ENCODE data around the gene SLC9A2. TPM values are rescaled to one million over a fixed set of nuclear protein-coding genes. Genes with fewer than 3 reads are reported as not detected.

Gene SLC9A2
- total RNA-seq, 2 experiments from 2014 or later = not detected

DNA sequence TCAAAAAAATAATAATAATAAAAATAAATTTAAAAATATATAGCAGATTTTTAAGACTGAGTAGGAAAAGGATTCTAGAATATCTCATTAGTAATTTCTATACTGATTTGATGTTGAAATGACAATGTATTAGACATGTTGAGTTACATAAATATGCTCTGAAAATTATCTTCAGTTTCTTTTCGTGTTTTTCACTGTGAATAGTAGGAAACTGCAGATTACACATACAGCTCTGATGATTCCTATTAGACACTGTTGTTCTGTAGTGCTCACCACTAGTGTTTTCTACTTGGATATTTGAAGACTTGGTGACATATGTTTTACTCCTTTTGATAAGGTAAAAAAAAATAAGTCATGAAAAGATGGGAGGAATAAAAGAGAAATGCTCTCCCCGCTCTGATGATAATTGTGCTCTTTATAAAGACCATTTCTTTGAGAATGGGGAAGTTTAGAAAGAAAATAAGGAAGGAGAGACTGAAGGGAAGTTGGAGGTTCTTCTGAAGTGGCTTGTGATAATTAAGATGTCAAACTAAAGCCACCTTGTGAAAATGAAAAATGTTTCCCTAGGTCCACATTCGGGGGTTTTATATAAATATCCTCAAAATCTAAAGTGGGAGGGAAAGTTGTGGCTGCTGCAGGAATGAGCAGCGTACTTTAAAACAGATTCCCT, 52.9 kb downstream of the SLC9A2 start:
- CTCF ChIA-PET = no interaction called here
- Mint-ChIP-seq H3K4me1 (no peaks in the 10 kb centered on the region), H3K9me3 (ENCODE audit: low read depth) (no peaks in the 10 kb centered on the region), H3K36me3 (no peaks in the 10 kb centered on the region), H3K27me3 (peaks cover 20% of the 10 kb centered on the region), H3K4me3 (no peak overlapping the region), H3K27ac (no peak overlapping the region)
- no peak for DNase-seq
- no peak for ATAC-seq

GRCh38 chr2:102674370-102674769, 55.0 kb downstream of the SLC9A2 start:
- ATAC-seq (no peak), DNase-seq (no peak)
- Mint-ChIP-seq H3K4me1 (no peaks in the 10 kb centered on the region), H3K36me3 (no peaks in the 10 kb centered on the region), H3K27me3 (peaks cover 27% of the 10 kb centered on the region), H3K27ac (no peak overlapping the region), H3K9me3 (ENCODE audit: low read depth) (no peaks in the 10 kb centered on the region), H3K4me3 (no peak overlapping the region)
- CTCF ChIA-PET = no interaction called here

- no peak for ATAC-seq
- DNase-seq = no peak
- CTCF ChIA-PET = no interaction called here
- no peaks in the 10 kb centered on the region for H3K36me3 Mint-ChIP-seq
- no peaks in the 10 kb centered on the region for H3K9me3 Mint-ChIP-seq (ENCODE audit: low read depth)
- H3K4me3 Mint-ChIP-seq = no peak overlapping the region
- H3K4me1 Mint-ChIP-seq = no peaks in the 10 kb centered on the region
- peaks cover 27% of the 10 kb centered on the region for H3K27me3 Mint-ChIP-seq
- H3K27ac Mint-ChIP-seq = no peak overlapping the region
Measured at GRCh38 chr2:102674836-102675235, 55.5 kb downstream of the SLC9A2 start.

GRCh38 chr2:102677244-102678215, 58.2 kb downstream of the SLC9A2 start:
- Mint-ChIP-seq H3K36me3 (no peaks in the 10 kb centered on the region), H3K9me3 (ENCODE audit: low read depth) (no peaks in the 10 kb centered on the region), H3K27me3 (peaks cover 18% of the 10 kb centered on the region), H3K4me1 (no peaks in the 10 kb centered on the region), H3K4me3 (no peak overlapping the region), H3K27ac (no peak overlapping the region)
- no peak for ATAC-seq
- no peak for DNase-seq
- CTCF ChIA-PET = interaction anchor here (1.0 kb wide), 1 partner anchor 9 kb away, joined by 3 read pairs; no protein-coding TSS in a partner anchor

- CTCF ChIA-PET = interaction anchor here (1.0 kb wide), 1 partner anchor 8 kb away, joined by 3 read pairs; no protein-coding TSS in a partner anchor
- no peaks in the 10 kb centered on the region for H3K36me3 Mint-ChIP-seq
- H3K4me1 Mint-ChIP-seq = no peaks in the 10 kb centered on the region
- no peak for DNase-seq
- peaks cover 18% of the 10 kb centered on the region for H3K27me3 Mint-ChIP-seq
- no peak overlapping the region for H3K27ac Mint-ChIP-seq
- no peaks in the 10 kb centered on the region for H3K9me3 Mint-ChIP-seq (ENCODE audit: low read depth)
- ATAC-seq = no peak
- H3K4me3 Mint-ChIP-seq = no peak overlapping the region
Measured at GRCh38 chr2:102678442-102678841, 59.1 kb downstream of the SLC9A2 start.

DNA sequence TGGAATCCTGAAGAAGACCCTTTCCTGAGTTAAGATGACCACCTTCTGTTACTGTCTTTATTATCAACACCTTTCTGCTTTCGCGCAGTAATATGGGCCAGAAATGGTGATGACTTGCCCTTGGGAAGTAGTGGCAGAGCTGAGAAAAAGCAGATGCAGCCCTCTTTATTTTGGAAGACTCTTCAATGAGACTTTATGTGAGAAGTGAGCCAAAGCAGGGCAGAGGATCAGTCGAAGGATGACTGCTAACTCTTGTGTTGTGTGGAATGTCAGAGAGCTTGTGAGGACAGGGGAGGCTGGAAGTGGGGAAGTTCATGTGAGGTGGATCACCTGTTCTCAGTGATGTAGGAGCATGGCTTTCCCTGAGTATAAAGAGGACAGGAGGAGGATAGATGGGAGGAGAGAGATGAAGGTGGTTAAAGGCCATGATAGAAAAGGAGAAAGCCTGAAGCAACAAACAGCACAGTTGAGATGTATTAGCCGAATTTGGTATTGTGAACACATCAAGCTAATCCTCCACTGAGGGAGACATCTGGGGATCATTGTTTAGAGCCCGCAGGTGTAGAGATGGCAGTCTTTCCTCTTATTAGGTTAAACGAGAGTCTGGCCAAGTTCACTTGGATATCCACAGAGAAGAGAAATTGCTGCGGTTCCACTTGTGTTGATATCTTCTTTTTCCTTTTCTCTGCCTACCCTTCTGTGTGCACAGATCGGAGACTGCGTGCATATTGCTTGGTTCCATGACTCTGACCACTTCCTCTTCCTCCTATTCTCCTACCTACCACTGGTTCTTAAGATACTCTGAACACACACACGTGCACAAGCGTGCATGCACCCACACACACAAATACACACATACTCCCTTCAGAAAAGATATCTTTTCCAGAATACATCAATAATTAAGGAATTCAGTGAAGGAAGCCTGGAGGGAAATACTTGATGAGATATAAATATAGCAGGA, 67.4 kb downstream of the SLC9A2 start:
- Mint-ChIP-seq H3K4me3 (no peak overlapping the region), H3K4me1 (no peaks in the 10 kb centered on the region), H3K9me3 (ENCODE audit: low read depth) (no peaks in the 10 kb centered on the region), H3K36me3 (no peaks in the 10 kb centered on the region), H3K27me3 (no peaks in the 10 kb centered on the region), H3K27ac (no peak overlapping the region)
- no peak for DNase-seq
- peak; percentile 51 for ATAC-seq
- CTCF ChIA-PET = interaction anchor here (0.9 kb wide), 1 partner anchor 9 kb away, joined by 3 read pairs; no protein-coding TSS in a partner anchor

- no peak for ATAC-seq
- no peak overlapping the region for H3K4me3 Mint-ChIP-seq
- CTCF ChIA-PET = no interaction called here
- DNase-seq = no peak
- no peak overlapping the region for H3K27ac Mint-ChIP-seq
- no peaks in the 10 kb centered on the region for H3K4me1 Mint-ChIP-seq
- no peaks in the 10 kb centered on the region for H3K9me3 Mint-ChIP-seq (ENCODE audit: low read depth)
- no peaks in the 10 kb centered on the region for H3K36me3 Mint-ChIP-seq
- peaks cover 3% of the 10 kb centered on the region for H3K27me3 Mint-ChIP-seq
Measured at GRCh38 chr2:102690012-102690411, 70.7 kb downstream of the SLC9A2 start.

DNA sequence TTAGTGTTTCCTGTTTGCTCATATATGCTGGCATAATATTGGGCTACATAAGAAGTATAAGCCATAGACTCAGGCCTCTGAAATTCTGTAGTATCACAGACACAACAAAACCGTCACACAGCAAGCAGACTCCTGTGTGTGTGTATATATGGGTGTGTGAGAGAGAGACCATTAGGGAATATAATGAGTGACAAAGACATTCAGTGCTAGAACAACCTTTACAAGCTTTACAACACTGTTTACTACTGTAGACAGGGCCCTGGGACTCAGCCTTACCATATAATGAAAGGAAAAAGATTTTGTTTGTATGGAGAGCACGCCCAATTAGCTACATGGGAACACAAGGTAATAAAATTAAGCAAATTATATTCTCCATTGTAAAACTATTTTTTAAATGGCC, 77.1 kb downstream of the SLC9A2 start:
- CTCF ChIA-PET = no interaction called here
- no peaks in the 10 kb centered on the region for H3K9me3 Mint-ChIP-seq (ENCODE audit: low read depth)
- DNase-seq = no peak
- H3K36me3 Mint-ChIP-seq = no peaks in the 10 kb centered on the region
- no peak overlapping the region for H3K27ac Mint-ChIP-seq
- no peaks in the 10 kb centered on the region for H3K4me1 Mint-ChIP-seq
- ATAC-seq = no peak
- no peak overlapping the region for H3K4me3 Mint-ChIP-seq
- H3K27me3 Mint-ChIP-seq = peaks cover 3% of the 10 kb centered on the region

DNA sequence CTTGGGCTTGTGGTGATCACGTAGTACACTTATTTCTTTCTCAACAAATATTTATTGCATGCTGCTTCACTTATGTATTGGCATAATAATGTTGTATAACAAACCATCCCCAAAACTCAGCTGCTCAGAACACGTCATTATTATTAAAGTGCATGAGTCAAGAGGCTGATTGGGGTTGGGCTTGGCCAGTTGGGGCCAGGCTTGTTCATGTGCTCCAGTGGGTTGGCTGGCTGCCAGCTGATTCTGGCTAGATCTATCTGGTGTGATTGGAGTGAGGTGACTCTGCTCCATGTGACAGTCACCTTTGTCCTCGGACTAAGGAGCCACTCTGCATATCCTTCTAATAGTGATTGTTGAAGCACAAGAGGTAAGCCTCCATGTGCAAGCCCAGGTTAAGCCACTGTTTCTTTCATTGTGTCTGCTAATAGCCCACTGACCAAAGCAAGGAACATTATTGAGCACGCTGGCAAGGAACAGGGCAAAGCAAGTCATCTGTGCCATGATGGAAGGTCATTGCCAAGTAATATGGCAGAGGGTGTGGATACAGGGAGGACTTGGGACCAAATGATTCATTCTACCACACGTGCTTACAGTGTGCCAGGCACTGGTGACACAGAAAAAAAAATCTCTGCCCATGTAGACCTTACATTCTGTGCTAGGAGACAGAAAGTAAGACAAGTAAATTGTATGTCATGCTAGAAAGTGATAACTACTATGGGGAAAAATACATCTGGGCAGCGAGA, 79.2 kb downstream of the SLC9A2 start:
- DNase-seq = no peak

DNA sequence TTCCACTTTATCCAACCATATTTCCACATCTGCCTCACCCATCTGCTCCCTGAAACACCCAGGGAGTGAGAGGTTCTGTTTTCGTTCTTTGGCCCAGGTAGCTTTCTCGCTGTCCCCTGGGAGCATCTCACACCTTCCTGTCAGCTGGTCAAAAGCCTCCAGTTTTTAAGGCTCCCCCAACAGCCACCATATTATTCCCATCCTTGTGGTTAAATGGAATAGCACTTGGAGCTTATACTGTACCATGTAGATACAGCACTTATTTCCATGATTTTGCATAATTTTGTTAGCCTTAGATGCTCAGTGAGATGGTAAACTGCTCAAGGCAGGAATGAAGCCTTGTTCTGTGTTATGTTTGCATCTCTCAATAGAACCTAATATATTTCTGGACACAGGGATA, 84.0 kb downstream of the SLC9A2 start:
- CTCF ChIA-PET = interaction anchor here (1.2 kb wide), 1 partner anchor 33 kb away, joined by 3 read pairs; a partner anchor contains a TSS
- peaks cover 10% of the 10 kb centered on the region for H3K27me3 Mint-ChIP-seq
- ATAC-seq (no peak), DNase-seq (no peak)
- H3K9me3 Mint-ChIP-seq (ENCODE audit: low read depth) = no peaks in the 10 kb centered on the region
- H3K4me1 Mint-ChIP-seq = no peaks in the 10 kb centered on the region
- no peak overlapping the region for H3K4me3 Mint-ChIP-seq
- H3K27ac Mint-ChIP-seq = no peak overlapping the region
- no peaks in the 10 kb centered on the region for H3K36me3 Mint-ChIP-seq

More for the DNA sequence above, 79.2 kb downstream of the SLC9A2 start:
- no peak overlapping the region for H3K27ac Mint-ChIP-seq
- H3K4me3 Mint-ChIP-seq = no peak overlapping the region
- peaks cover 1% of the 10 kb centered on the region for H3K27me3 Mint-ChIP-seq
- H3K9me3 Mint-ChIP-seq (ENCODE audit: low read depth) = no peaks in the 10 kb centered on the region
- CTCF ChIA-PET = no interaction called here
- no peak for ATAC-seq
- H3K4me1 Mint-ChIP-seq = no peaks in the 10 kb centered on the region
- no peaks in the 10 kb centered on the region for H3K36me3 Mint-ChIP-seq

GRCh38 chr2:102703748-102704147, 84.4 kb downstream of the SLC9A2 start:
- Mint-ChIP-seq H3K27me3 (peaks cover 12% of the 10 kb centered on the region), H3K4me3 (no peak overlapping the region), H3K36me3 (no peaks in the 10 kb centered on the region), H3K27ac (no peak overlapping the region), H3K9me3 (ENCODE audit: low read depth) (no peaks in the 10 kb centered on the region), H3K4me1 (no peaks in the 10 kb centered on the region)
- DNase-seq (no peak), ATAC-seq (no peak)
- CTCF ChIA-PET = interaction anchor here (1.2 kb wide), 1 partner anchor 33 kb away, joined by 3 read pairs; a partner anchor contains a TSS

- CTCF ChIA-PET = no interaction called here
- Mint-ChIP-seq H3K27me3 (peaks cover 12% of the 10 kb centered on the region), H3K27ac (no peak overlapping the region), H3K4me3 (no peak overlapping the region), H3K4me1 (no peaks in the 10 kb centered on the region), H3K36me3 (no peaks in the 10 kb centered on the region), H3K9me3 (ENCODE audit: low read depth) (no peaks in the 10 kb centered on the region)
- ATAC-seq = no peak
- DNase-seq = no peak
Measured at GRCh38 chr2:102704531-102704930, 85.2 kb downstream of the SLC9A2 start.

All from activated CD8-positive, alpha-beta memory T cell treated with anti-CD3 and anti-CD28 coated beads, Interleukin-2, amount 10 ng/mL, durations not matched to agents 7 days and 5 days (primary cell).